OCI-LY3 (cell line): ENCODE data around the gene ZBTB11.

Source experiments
- EZH2phosphoT487 ChIP-seq: fragments of 200-600 bp; shearing (Covaris generic); IDR thresholded peaks from 2 replicates; pipeline ENCODE4 v1.6.1; 2018; ENCODE audit warnings: antibody characterized with exemption, mixed run types, low read depth
- TF ChIP-seq, protein P1 (sequence below): fragments of 200-600, 300-600 bp; sonication (generic); IDR thresholded peaks from 2 replicates; pipeline ENCODE4 v1.5.1; 2014; ENCODE audit warnings: antibody characterized with exemption, low read length, low read depth

DNA sequence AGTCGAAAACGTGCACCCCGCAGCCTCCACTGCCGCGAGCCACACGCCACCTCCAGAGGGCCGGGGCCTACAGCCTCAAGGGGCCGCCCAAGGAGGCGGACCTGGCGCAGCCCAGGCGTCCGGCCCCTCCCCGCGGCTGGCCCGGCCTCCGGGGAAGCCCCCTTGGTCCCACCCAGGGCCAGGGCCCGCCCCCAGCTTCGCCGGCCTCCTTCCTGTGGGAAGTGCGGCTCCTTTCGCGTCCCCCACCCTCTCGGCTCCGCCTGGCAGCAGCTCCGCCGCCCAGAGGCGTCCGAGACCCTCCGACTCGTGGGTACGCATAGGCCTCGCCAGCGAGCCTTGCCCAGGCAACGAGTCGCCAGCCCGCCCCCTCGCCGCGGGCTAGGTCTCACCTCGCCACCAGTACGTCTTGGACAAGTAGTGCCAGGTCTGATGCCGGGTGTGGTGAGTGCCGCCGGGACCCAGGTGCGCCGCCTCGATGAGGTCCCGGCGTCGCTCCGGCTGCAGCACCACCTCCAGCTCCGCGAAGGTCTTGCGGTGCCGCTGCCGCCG lies 642 bp downstream of the ZBTB11 start:
- TF ChIP-seq, protein P1, sequence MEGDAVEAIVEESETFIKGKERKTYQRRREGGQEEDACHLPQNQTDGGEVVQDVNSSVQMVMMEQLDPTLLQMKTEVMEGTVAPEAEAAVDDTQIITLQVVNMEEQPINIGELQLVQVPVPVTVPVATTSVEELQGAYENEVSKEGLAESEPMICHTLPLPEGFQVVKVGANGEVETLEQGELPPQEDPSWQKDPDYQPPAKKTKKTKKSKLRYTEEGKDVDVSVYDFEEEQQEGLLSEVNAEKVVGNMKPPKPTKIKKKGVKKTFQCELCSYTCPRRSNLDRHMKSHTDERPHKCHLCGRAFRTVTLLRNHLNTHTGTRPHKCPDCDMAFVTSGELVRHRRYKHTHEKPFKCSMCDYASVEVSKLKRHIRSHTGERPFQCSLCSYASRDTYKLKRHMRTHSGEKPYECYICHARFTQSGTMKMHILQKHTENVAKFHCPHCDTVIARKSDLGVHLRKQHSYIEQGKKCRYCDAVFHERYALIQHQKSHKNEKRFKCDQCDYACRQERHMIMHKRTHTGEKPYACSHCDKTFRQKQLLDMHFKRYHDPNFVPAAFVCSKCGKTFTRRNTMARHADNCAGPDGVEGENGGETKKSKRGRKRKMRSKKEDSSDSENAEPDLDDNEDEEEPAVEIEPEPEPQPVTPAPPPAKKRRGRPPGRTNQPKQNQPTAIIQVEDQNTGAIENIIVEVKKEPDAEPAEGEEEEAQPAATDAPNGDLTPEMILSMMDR = no peak
- no peak for TF ChIP-seq EZH2phosphoT487
